ENCODE measurements around the gene TAF9B. TPM values are rescaled to one million over a fixed set of nuclear protein-coding genes. Genes with fewer than 3 reads are reported as not detected.

Gene TAF9B
- total RNA-seq, 1 donor: 61.5 TPM

DNA sequence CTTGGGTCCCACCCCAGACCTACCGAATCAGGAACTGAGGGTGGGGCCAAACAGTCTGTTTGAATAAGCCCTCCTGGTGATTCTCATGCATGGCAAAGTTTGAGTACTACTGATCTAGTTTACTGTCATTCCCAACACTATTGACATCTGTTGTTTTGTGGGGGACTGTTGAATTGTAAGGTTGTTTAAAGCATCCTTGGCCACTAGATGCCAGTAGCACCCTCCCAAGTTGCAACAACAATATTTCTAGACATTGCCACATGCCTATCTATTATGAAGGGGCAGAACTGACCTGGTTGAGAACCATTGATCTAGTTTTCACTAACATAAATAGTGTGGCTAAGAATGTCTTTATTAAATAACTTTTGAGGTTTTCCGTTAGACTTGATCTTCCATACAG, 15.1 kb downstream of the TAF9B start:
- H3K4me3 ChIP-seq (ENCODE audit: low read depth, low read length): no peak overlapping the region
- peak; percentile 13 for DNase-seq (ENCODE audit: low read depth)
- TF ChIP-seq, protein P1, sequence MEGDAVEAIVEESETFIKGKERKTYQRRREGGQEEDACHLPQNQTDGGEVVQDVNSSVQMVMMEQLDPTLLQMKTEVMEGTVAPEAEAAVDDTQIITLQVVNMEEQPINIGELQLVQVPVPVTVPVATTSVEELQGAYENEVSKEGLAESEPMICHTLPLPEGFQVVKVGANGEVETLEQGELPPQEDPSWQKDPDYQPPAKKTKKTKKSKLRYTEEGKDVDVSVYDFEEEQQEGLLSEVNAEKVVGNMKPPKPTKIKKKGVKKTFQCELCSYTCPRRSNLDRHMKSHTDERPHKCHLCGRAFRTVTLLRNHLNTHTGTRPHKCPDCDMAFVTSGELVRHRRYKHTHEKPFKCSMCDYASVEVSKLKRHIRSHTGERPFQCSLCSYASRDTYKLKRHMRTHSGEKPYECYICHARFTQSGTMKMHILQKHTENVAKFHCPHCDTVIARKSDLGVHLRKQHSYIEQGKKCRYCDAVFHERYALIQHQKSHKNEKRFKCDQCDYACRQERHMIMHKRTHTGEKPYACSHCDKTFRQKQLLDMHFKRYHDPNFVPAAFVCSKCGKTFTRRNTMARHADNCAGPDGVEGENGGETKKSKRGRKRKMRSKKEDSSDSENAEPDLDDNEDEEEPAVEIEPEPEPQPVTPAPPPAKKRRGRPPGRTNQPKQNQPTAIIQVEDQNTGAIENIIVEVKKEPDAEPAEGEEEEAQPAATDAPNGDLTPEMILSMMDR (IDR thresholded peaks at IDR 0.05; ENCODE audit: insufficient read depth, low read length): no peak

DNA sequence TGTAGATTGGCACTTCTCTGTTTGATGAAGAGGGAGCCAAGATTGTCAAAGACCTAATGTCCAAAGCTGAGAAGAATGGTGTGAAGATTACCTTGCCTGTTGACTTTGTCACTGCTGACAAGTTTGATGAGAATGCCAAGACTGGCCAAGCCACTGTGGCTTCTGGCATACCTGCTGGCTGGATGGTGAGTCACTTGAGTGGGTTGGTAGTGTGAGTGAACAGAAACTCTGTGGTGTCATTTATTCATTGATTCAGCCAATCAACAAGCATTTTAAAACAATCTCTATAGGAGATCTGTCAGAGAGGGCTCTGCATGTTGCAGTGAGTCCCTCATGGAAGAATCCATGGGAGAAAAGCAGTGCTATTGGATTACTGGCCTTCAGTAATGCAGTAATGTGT, 16.3 kb downstream of the TAF9B start:
- TF ChIP-seq, protein P1 (IDR thresholded peaks at IDR 0.05; ENCODE audit: insufficient read depth, low read length): no peak
- peak; percentile 47 for DNase-seq (ENCODE audit: low read depth)
- H3K4me3 ChIP-seq (ENCODE audit: low read depth, low read length): no peak overlapping the region

GRCh38 chrX:78119521-78120227, 19.8 kb downstream of the TAF9B start:
- DNase-seq (ENCODE audit: low read depth): no peak
- TF ChIP-seq, protein P1 (IDR thresholded peaks at IDR 0.05; ENCODE audit: insufficient read depth, low read length): peak; percentile 30
- H3K4me3 ChIP-seq (ENCODE audit: low read depth, low read length): no peak overlapping the region

GRCh38 chrX:78118628-78119027, 20.8 kb downstream of the TAF9B start:
- H3K4me3 ChIP-seq (ENCODE audit: low read depth, low read length): no peak overlapping the region
- TF ChIP-seq, protein P1 (IDR thresholded peaks at IDR 0.05; ENCODE audit: insufficient read depth, low read length): no peak
- DNase-seq (ENCODE audit: low read depth): no peak

- no peak for DNase-seq (ENCODE audit: low read depth)
- TF ChIP-seq, protein P1 (IDR thresholded peaks at IDR 0.05; ENCODE audit: insufficient read depth, low read length): no peak
- no peak overlapping the region for H3K4me3 ChIP-seq (ENCODE audit: low read depth, low read length)
These were observed 22.7 kb downstream of the TAF9B start for GRCh38 chrX:78116766-78117165.

DNA sequence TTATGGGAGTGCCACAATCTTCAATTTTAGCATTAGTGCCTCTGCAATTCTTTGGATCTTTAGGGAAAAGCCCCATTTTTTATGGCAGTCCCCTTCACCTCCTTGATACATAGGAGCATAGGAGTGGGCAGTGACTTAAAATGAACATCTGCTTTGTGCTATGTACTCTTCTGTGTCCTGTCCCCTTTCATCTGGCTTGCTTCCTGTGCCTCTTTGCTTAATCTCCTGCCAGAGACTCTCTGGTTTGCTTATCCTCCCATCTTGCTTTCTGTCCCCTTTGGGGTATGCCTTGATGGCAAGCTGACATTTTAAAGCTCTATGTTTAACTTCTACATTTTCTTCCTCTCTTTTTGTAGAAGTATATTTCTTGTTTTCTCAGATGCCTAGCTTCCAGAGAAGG, 23.1 kb downstream of the TAF9B start:
- no peak for DNase-seq (ENCODE audit: low read depth)
- no peak overlapping the region for H3K4me3 ChIP-seq (ENCODE audit: low read depth, low read length)
- TF ChIP-seq, protein P1 (IDR thresholded peaks at IDR 0.05; ENCODE audit: insufficient read depth, low read length): no peak
